HT1080 (cell line): ENCODE results near the gene PGA3. TPM values are rescaled to one million over a fixed set of nuclear protein-coding genes. Genes with fewer than 3 reads are reported as not detected.
"Not testable (repeated sequence)": the region's sequence is repeated elsewhere in the genome, so short reads cannot be mapped to it uniquely, and the experiment has no call there.

ENCODE experiments used
- DNase-seq: peaks from one replicate; pipeline ENCODE4 v3.0.0-alpha.2; 2015; ENCODE audit warnings: low read depth
- polyA plus RNA-seq, 2 experiments: library from polyadenylated mRNA; depleted of rRNA; stranded (reverse); fragments of >200 nt; gene quantifications; 2 replicates each; pipeline ENCODE4 v1.2.3, GENCODE V29; 2015
- total RNA-seq: library from RNA; depleted of rRNA; stranded (reverse); fragments of >200 nt; shearing (Covaris generic); gene quantifications from 2 replicates; pipeline ENCODE4 v1.2.3, GENCODE V29; 2014; rRNA removed

The PGA3 gene
- not detected in 2 replicates for total RNA-seq
- polyA plus RNA-seq (2015; cell fraction: cytosol; rRNA removed): not detected in 2 replicates
- polyA plus RNA-seq (2015; cell fraction: nucleus; rRNA removed): not detected in 2 replicates

DNA sequence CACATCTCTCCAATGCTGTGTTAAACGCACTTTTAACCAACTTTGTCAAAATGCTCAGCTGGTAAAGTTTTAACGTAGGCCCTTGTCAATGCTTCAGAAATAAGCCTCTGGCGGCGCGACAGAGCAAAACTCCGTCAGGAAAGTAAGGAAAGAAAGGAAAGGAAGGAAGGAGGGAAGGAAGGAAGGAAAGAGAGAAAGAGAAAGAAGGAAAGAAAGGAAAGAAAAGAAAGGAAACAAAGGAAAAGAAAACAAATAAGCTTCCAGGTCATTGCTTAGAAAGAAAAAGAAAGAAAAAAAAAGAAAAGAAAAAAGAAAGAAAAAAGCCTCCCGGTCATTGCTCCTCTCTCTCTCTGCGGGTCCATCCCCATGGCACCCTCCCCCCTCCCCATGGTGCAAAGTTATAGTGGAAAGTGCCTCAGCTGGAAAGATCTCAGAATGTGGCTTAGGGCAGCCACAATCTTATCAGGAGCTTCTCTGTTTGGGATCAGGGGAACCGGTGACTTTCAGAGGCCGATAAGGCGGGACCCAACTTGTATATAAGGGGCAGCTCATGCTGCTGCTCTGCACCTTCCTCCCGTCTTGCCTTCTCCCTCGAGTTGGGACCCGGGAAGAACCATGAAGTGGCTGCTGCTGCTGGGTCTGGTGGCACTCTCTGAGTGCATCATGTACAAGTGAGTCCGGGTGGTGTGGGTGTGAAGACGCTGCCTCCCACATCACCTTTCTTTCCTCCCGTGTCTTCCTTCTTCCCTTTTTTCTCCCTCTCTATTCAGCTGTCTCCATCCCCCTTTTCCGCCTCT is at the start of gene PGA3:
Gene PGA3, plus strand, starts transcription at position 566 of the 797 bp plus-strand sequence. Its CDS starts 50 bp downstream, at position 616.
- not testable (repeated sequence) for DNase-seq

DNA sequence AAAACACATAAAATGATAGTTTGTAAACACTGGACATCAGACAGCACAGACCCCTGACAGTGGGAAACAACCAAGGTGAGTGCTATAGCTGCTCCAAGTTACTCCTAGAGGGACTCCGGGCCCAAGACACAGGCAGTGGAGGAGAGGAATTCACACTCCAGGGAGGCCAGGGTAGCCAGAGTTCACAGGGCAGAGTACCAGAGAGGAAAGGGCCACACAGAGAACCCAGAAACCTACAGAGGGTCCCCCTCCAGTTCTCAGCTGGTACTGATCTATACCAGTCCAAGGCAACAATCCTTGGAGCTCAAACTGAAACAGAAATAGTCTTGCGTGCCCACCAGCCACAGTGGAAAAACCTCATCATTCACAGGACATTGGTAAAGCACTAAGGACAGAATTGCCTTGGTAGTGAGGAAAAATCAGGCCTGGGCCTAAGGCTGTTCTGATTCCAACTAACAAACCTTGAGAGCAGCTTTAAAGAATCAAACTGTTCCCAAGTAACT is 49.7 kb upstream of the PGA3 start:
- no peak for DNase-seq

DNA sequence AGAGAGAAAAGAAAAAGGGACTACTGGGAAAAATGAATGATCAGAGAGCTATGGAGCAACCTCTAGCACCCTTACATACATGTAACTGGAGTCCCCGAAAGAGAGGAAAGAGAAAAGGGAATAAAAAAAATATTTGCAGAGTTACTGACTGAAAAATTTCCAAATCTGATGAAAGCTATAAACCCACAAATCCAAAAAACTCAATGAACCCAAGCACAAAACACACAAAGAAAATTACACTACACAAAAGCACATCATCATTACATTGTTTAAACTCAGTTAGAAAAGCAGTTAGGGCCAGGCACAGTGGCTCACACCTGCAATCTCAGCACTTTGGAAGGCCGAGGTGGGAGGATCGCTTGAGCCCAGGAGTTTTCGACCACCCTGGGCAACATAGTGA is 48.8 kb upstream of the PGA3 start:
- DNase-seq: no peak

DNA sequence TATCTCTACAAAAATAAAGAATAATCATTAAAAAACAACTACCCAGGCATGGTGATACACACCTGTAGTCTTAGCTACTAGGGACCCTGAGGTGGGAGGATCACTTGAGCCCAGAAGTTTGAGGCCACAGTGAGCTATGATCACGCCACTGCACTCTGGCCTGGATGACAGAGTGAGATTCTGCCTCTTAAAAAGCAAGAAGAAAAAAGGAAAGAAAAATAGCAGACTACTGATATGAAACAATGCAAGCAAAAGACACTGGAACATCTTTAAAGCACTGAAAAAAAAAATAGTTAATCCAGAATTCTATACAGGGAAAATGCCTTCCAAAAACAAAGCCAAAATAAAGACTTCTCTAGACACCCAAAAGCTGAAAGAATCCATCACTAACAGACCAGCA is 48.0 kb upstream of the PGA3 start:
- no peak for DNase-seq

DNA sequence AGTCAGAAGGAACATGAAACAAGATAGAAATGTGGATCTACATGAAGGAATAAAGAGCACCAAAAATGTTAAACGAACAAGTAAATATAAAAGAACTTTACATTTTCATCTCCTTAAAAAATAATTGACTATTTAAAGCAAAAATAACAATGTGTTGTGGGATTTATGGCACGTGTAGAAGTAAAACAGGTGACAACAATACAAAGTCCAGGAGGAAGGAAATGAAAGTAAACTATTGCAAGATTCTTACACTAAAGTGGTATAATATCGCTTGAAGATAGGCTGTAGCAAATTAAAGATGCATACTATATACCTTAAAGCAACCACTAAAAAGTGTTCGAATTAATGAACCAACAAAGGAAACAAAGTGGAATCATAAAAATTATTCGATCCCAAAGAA is 47.6 kb upstream of the PGA3 start:
- DNase-seq: no peak

DNA sequence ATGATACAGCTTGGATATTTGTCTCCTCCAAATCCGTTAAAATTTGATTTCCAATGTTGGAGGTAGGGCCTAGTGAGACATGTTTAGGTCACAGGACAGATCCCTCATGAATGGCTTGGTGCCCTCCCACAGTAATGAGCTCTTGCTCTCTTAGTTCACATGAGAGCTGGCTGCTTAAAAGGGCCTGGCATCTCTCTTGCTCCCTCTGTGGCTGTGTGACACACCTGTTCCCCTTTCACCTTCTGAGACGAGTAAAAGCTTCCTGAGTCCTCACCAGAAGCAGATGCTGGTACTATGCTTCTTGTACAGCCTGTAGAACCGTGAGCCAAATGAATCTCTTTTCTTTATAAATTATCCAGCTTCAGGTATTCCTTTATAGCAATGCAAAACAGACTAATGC is 45.6 kb upstream of the PGA3 start:
- no peak for DNase-seq

DNA sequence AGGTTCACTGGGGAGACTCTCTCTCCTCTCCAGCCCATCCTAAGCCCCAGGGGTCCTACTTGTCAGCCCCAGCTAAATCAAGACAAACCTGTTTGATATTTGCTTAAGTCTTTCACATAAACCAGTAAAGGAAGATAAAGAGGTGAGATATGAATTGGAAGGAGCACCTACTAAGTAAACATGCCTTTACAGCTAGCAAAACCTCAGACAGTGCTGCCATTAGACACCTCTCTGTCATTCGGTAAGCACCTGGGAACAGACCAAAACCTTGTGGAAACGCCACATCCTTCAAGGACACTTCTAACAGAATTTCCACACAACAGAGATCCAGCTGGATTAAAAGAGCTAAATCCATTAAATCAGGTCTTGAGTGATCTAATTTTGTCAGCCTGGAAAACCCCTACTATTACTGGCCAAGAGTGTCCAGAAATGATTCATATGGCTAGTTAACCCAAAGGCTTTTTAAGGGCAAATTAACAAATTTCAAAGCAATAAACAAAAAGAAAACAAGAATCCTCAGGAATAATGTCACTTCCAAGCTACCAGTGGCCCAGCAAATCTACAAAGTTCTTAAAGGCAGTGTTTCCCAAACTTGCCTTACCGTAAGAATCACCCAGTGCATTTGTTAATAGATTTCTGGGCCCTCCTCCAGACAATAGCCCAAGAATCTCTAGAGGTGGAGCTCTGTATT is 44.5 kb upstream of the PGA3 start:
- no peak for DNase-seq

DNA sequence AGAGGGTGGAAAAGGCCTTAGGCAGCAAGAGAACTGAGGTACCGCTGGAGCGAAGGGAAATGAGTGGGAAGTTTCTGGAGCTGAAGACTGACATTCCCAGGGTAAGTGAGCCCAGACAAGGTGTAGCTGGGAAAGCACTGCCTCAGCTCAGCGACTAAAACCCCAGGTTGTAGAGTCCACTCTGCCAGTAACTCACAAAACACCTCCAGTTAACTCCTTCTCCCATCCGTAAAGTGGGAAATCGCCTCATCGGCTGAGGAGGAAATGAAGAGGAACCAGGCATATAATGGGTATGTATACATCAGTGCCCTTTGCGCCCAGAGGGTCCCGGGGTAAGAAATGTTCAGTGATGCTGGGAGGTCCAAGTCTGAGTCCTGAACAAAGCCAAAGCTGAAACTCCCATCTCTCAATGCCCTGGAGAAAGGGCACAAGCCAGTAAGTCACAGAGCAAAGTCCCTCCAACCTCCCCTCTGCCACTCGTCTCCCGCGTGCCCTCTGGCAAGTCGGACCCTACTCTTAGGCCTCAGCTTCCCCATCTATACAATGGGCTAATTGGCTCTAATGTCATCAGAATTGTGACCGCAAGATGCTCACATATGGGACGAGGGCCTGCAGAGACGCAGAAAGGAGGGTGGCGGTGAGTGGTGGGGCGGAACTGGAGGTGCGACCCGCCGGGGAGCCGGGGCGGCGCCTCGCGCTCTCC is 42.7 kb upstream of the PGA3 start:
- DNase-seq: no peak

DNA sequence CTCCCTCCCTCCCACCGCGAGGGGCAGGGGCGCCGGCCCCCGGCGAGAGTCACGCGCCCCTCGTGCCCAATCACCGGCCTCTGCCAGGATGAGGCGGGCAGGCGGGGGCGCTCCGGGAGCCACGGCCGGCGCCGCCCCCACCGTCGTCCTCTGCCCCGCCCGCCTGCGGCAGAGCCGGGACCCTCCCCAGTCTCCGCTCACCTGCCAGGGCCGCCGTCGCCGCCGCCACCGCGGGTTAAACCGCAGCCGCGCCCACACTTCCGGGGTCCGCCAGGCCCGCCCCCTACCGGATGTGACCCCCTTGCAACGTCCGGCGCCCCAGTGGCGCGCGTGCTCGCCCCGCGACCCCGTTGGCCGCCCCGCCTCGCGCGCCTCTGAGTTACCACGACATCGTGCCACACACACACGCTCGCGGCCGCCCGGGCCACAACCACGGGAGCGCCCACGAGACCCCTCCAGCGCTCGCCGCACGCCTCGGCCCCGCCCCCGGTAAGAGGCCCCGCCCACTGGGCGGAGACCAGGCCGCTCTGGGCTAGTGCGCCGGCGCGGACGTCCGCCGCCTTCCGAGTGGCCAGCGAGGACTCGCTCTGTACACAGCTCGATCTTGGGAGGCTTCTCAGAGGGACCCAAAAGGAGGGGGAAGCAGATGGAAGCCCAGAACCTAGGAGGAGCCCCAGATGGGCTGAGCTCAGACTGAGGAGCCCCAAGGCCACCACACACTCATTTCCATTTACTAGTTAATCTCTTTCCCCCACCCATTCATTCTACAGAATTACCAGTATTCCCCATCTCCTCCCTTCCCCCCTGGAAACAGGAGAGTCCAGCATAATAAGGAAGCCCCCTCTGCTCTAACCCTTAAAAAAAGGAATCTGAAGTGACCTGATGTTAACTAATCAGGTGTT is 41.9 kb upstream of the PGA3 start, which contains the start of gene VPS37C:
Gene VPS37C, minus strand, starts transcription at position 237 of the 902 bp plus-strand sequence. CDS start 22,597 bp downstream, outside the sequence.
- DNase-seq: peak; percentile 86

DNA sequence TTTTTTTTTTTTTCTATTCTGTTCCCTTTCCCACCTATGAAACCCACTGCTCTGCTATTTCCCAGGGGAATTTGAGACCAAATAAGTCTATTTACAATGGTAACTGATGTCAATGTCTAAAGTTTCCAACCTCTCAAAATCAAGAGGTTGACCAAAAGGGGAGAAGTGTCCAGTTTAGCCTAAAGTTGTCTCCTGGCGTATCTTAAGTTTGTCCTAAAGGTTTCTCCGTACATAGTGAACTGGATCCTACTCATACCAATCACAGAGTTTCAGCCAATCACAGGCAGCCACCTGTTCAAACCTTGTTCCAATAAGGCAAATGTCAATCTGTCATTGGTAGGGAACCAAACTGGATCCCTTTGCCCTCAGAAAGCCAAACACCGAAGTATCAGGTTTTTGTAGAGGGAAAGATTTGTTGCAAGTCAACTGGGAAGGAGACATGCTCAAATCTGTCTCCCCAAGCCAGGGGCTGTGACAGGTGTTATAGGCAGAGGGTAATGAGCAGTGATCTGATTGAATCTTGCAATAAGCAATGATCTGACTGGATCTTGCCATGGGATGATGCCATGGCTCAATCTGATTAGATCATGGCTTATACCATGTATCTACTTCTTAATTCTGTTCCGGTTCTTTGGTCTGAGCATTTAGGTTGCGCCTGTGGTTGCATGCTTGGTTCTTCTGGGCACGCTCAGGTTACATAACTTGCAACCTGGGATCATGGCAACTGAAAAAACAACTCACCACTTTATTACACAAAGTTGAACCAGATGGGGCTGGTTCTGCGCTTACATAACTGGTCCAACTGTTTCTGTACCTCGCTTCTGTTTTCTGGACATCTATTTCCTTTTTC is 41.0 kb upstream of the PGA3 start:
- peak; percentile 48 for DNase-seq

DNA sequence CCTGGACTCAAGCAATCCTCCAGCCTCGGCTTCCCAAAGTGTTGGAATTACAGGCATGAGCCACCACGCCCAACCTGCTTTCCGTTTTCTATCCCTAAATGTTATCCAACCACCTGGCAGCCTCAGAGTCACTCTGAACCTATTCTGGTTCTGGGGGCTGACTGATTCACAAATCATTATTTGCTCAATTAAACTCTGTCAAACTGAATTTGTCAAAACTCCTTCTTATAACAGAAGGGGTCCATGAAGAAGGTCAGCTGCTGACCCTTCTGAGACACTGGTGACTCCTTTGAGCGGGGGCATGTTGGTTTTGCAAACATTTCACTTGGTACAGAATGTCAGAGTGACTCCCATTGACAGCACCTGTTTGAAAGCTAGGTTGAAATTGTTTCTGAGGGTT is 40.3 kb upstream of the PGA3 start:
- DNase-seq: no peak

DNA sequence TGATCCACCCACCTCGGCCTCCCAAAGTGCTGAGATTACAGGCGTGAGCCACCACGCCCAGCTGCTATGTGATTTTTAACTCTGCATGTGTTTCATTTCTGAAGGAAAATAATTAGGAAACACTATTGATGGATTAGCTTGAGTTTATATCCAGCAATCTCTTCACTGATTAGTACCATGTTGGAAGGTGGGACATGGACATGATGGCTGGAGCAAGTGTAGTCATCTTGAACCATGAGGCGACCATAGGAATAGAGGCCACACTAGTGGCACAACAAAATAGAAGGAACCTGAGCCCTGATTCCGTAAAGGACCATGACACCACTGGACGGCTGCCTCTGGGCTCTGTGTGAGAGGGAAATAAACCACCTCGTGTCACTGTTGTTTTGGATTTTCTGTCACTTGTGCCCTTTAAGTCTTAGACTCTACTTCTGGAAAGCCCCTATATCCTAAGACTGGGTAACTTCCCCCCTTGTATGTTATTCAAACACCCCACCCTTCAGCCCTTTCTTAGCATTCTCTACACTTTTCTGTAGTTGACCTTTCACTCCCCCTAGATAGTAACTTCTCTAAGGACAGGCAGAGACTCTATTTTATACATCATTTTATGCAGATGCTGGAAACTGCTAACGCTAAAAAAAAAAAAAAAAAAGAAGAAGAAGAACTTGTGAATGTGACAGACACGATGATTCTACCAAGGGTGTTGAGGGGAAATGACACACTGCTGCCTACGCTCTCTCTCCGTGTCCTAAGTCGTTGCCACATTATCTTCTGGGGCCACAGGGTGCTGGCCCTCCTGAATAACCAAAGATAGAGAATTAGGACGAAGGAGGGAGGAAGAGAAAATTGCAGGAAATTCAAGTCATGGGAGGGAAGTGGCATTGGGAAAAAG is 39.4 kb upstream of the PGA3 start:
- DNase-seq: no peak

DNA sequence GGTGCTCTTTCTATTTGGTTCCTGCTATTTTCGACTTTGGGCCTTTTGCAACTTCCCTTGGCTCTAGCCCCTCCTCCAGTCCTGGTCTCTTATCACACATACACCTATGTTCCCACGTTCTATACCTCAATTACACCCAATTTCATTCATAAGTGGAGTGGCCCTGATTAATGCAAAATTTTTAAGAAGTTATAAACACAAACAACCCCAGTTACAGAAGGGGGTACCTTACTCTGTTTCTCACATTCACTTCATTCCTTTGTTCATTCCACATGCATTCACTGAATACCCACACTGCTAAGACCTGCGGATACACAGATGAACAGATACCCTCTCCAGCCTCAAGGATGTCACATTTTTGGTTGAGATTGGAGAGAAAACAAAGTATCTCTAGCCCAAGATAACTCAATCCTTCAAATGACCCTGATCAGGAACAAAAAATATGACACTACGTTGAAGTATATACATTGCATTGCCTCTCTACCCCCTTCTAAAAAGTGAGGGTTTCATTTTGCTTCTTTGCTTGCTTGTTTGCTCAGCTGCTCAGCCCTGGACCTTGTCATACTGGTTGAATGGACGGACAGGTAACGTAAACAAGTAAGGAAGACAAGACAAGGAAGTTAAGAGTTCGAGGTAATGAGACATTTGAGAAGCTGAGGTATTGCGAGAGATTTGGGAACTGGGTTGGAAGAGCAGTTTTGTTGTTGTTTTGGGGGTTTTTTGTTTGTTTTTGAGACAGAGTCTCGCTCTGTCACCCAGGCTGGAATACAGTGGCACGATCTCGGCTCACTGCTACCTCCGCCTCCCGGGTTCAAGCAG is 38.5 kb upstream of the PGA3 start:
- DNase-seq: no peak

DNA sequence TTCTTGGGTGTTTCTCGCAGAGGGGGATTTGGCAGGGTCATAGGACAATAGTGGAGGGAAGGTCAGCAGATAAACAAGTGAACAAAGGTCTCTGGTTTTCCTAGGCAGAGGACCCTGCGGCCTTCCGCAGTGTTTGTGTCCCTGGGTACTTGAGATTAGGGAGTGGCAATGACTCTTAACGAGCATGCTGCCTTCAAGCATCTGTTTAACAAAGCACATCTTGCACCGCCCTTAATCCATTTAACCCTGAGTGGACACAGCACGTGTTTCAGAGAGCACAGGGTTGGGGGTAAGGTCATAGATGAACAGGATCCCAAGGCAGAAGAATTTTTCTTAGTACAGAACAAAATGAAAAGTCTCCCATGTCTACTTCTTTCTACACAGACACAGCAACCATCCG is 37.5 kb upstream of the PGA3 start:
- DNase-seq: not testable (repeated sequence)

DNA sequence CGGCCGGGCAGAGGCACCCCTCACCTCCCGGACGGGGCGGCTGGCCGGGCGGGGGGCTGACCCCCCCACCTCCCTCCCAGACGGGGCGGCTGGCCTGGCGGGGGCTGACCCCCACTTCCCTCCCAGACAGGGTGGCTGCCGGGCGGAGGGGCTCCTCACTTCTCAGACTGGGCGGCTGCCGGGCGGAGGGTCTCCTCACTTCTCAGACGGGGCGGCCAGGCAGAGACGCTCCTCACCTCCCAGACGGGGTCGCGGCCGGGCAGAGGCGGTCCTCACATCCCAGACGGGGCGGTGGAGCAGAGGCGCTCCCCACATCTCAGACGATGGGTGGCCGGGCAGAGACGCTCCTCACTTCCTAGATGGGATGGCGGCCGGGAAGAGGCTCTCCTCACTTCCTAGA is 37.0 kb upstream of the PGA3 start:
- DNase-seq: not testable (repeated sequence)

DNA sequence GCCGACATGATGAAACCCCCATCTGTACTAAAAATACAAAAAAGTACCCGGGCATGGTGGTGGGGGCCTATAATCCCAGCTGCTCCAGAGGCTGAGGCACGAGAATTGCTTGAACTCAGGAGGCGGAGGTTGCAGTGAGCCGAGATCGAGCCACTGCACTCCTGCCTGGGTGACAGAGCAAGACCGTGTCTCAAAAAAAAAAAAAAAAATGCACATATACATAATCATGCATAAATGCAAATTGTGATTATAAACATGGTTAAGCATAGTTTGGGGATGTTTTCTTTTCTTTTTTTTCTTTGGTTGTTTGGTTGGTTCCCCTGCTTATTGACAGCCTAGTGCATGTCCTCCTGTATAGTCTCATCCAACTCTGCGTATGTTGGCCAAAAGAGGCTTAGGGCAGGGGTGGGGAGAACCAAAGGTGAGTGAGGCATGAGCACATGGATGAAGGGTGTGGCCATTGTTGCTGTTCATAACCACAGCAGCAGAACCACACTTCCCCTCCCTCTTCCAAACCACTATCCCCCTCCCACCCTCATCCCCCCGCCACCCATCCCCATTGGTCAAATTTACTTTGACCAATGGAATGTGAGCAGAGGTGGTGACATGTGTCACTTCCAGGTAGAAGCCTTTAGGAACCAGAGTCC is 35.1 kb upstream of the PGA3 start:
- no peak for DNase-seq

DNA sequence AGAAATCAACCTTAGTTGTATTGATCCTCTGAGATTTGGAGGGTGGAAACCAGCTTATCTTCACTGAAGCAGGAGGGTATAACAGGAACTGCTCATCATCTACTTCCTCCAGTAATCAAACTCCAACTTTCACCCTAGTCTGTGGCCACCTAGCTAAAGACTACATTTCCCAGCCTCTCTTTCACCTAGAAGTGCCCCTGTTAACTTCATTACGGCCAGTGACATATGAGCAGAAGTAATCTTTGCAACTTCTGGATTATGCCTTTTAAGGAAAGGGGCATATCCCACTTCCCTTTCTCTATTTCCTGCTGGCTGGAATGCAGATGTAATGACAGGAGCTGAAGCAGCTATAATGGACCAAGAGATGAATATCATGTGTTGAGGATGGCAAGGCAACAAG is 34.5 kb upstream of the PGA3 start:
- no peak for DNase-seq
